Measurements from ENCODE around the gene IP6K2. TPM values are rescaled to one million over a fixed set of nuclear protein-coding genes. Genes with fewer than 3 reads are reported as not detected.
"Not testable (repeated sequence)": the region's sequence is repeated elsewhere in the genome, so short reads cannot be mapped to it uniquely, and the experiment has no call there.

IP6K2 gene
- polyA plus RNA-seq, 2 of the 4 experiments (the other 2 are of a cell fraction) = 61.9 to 78.4 TPM

DNA sequence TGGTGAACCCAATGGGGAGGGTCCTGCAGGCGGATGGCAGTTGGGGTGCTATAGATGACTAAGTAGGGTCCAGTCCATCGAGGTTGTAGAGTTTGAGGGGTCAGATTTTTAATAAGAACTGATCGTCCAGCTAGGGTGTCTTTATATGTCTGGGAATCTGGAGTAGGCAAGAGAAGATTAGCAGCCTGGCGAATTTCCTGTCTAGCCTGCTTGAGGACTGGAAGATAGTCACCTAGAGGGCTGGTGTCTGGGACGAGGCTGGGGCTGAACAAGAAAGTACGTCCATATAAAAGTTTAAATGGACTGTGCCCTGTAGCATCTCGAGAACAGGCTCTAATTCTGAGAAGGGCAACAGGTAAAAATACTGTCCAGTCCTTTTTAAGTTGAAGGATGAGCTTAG is 6.7 kb upstream of the IP6K2 start (continued):
- no peak for TF ChIP-seq CBX2 (IDR thresholded peaks at IDR 0.05; ENCODE audit: borderline replicate concordance, low read depth)

DNA sequence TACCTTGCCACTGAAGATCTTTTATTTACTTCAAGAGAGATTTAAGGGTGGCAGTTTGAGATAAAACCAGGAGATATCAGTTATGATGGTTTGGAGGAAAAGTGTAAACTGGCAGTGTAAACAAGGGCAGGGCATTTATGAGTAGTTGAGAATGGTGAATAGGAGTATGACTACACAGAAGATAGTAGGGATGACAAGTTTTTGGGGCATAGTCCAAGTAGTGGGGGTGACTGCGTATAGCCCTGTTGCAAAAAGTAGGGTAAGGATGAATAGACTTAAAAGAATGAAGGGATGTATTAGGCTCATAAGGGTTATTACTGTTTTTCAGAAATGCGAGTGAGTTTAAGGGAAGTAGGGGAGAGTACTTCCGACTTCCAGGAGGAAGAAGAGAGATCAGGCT is 6.3 kb upstream of the IP6K2 start:
- peaks cover 23% of the 10 kb centered on the region; the same call in 2 of the 3 replicates for H3K4me1 ChIP-seq
- FAIRE-seq, H3K9me3 ChIP-seq, POLR2A ChIA-PET, H3K27ac ChIP-seq, ATAC-seq, CTCF ChIA-PET, H3K4me3 ChIP-seq: not testable (repeated sequence)
- peak overlapping the region; percentile 43; the same call in 2 of the 3 replicates for H3K4me2 ChIP-seq
- peak in 1 of 2 experiments; percentile 31 for DNase-seq (ENCODE audit: low read depth in 1 of 2, low spot score in 1 of 2)
- 48% methylated on average over 3 of the region's 3 CpGs for WGBS (ENCODE audit: missing lambda C conversion rate)

DNA sequence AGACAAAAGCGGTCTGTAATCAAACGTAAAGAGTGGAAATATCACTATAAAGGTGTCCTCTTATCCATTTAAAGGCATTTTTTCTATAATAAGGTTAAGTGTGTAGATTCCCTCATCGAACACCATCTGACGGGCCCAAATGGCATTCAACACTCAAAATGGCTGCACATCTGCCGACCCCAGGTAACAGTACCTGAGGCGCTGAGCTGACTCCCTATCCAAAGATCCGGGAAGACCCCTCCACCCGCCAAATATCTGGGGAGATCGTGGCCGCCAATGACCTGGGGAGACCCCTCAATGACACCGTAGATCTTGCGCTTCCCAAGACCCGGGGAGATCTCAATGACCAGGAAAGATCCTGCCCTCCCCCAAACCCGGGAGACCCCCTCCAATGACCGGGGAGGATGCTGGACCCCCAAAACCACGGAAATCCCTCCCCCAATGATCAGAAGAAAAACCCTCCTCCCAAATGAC is 476 bp downstream of the IP6K2 start:
- peaks cover 26% of the 10 kb centered on the region; the same call in 2 of the 3 replicates for H3K4me1 ChIP-seq
- no peak for TF ChIP-seq RNF2 (IDR thresholded peaks at IDR 0.05; ENCODE audit: borderline replicate concordance, low read depth)
- TF ChIP-seq RARB (CRISPR knock-in tag; IDR thresholded peaks at IDR 0.05) = no peak
- no peak for TF ChIP-seq CBX8 (IDR thresholded peaks at IDR 0.05)
- no peak for TF ChIP-seq MAX (IDR thresholded peaks at IDR 0.05)
- no peak for TF ChIP-seq HOXB5 (CRISPR knock-in tag; IDR thresholded peaks at IDR 0.05)
- no peak for TF ChIP-seq TFCP2L1 (CRISPR knock-in tag; IDR thresholded peaks at IDR 0.05)
- DNase-seq (ENCODE audit: low read depth in 1 of 2, low spot score in 1 of 2) (no peak), ATAC-seq (peak; percentile 36 to 37; a peak in 3 of 6 replicates), FAIRE-seq (no peak)
- peak overlapping the region; percentile 76 for H3K4me2 ChIP-seq
- H3K27ac ChIP-seq = peak overlapping the region; percentile 94 to 95
- H3K4me3 ChIP-seq = peak overlapping the region; percentile 98
- WGBS (ENCODE audit: missing lambda C conversion rate) = under 1% methylated on average over 10 of the region's 16 CpGs
- CTCF ChIA-PET = interaction anchor here (0.8 to 1.2 kb wide), 2 partner anchors 24 to 26 kb away, joined by 3 to 4 read pairs; no protein-coding TSS in a partner anchor
- H3K9me3 ChIP-seq = no peaks in the 10 kb centered on the region
- POLR2A ChIA-PET = interaction anchor here (0.9 to 1.3 kb wide), 5 partner anchors 10 to 203 kb away, joined by 3 to 6 read pairs (median 4); partner anchors contain the start of gene ARIH2

- peak in 1 of 2 experiments; percentile 30 for DNase-seq (ENCODE audit: low read depth in 1 of 2, low spot score in 1 of 2)
- H3K4me2 ChIP-seq = peak overlapping the region; percentile 76
- no peak overlapping the region for H3K27ac ChIP-seq
- peaks cover 19% of the 10 kb centered on the region; the same call in 2 of the 3 replicates for H3K4me1 ChIP-seq
- ChIA-PET CTCF (interaction anchor here (0.6 to 1.7 kb wide), 5 partner anchors 13 to 205 kb away, joined by 3 to 4 read pairs (median 4); partner anchors contain the start of gene NCKIPSD), POLR2A (no interaction called here)
- FAIRE-seq = no peak
- no peaks in the 10 kb centered on the region for H3K9me3 ChIP-seq
- ATAC-seq = no peak
- TF ChIP-seq FOSL2 (IDR thresholded peaks at IDR 0.05) = no peak
- TF ChIP-seq FOSL2 (CRISPR knock-in tag; IDR thresholded peaks at IDR 0.05) = no peak
- TF ChIP-seq POLR2AphosphoS2 (conservative IDR thresholded peaks at IDR 0.05; ENCODE audit: low read length) = no peak
- no peak for TF ChIP-seq MAX (IDR thresholded peaks at IDR 0.05)
- no peak for TF ChIP-seq CBX8 (IDR thresholded peaks at IDR 0.05)
- peak overlapping the region; percentile 98; the same call in 2 of the 3 replicates for H3K4me3 ChIP-seq
Observed at GRCh38 chr3:48715174-48715800, 1.7 kb downstream of the IP6K2 start.

- POLR2A ChIA-PET = no interaction called here
- TF ChIP-seq ZC3H11A (IDR thresholded peaks at IDR 0.05) (no peak), MAZ (IDR thresholded peaks at IDR 0.05; ENCODE audit: borderline replicate concordance, low read depth, low read length) (no peak), GATA3 (IDR thresholded peaks at IDR 0.05; ENCODE audit: borderline replicate concordance) (no peak), RARB (CRISPR knock-in tag; IDR thresholded peaks at IDR 0.05) (no peak)
- 91% methylated on average over 2 of the region's 2 CpGs for WGBS (ENCODE audit: missing lambda C conversion rate)
- CTCF ChIA-PET = no interaction called here
- DNase-seq (ENCODE audit: low read depth in 1 of 2, low spot score in 1 of 2) (no peak), FAIRE-seq (no peak), ATAC-seq (no peak)
- no peak overlapping the region for H3K4me2 ChIP-seq
- no peaks in the 10 kb centered on the region for H3K9me3 ChIP-seq
- H3K4me3 ChIP-seq = no peak overlapping the region
- H3K4me1 ChIP-seq = peaks cover 26% of the 10 kb centered on the region; the same call in 2 of the 3 replicates
- no peak overlapping the region for H3K27ac ChIP-seq
Observed at GRCh38 chr3:48711727-48712126, 5.3 kb downstream of the IP6K2 start.
